GM12872 (cell line): Measurements from ENCODE around the gene PRR16.

Experiments used
- TF ChIP-seq, protein P1 (sequence below): IDR thresholded peaks from 3 replicates; pipeline ENCODE4 v1.5.1; 2011; ENCODE audit warnings: low read depth, mild to moderate bottlenecking, low read length, moderate library complexity; ENCODE audit not compliant: insufficient read depth

PRR16 gene

DNA sequence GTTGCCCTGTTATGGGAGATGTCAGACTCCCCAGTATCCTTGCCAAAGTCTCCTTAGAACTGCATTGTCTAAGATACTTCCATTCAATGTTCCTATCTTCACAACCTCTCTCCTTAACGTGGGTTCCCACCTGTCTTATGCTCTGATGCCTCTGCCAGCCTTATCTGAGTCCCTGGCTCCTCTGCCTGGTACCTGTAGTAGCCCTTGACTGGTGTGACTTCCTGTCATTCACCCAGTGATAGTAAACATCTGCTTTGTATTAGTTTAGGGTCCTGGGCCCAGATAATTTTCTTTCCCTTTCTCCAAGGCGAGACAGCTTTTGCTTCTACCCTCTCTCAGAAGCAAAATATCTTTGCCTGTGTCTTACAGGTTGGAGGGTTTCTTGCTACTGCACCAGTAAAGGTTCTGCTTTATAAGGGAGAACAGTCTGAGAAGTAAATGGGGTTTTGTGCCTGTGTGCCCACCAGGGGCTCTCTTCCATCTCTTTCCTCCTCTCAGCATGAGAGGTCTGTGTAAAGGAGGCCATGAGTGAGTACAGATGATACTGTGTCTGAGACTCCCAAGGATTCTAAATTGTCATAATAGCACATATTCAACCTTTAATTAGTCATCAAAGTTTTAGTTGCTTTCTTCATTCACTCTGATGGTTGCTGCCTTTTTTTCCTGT lies 220.8 kb downstream of the PRR16 start:
- TF ChIP-seq, protein P1, sequence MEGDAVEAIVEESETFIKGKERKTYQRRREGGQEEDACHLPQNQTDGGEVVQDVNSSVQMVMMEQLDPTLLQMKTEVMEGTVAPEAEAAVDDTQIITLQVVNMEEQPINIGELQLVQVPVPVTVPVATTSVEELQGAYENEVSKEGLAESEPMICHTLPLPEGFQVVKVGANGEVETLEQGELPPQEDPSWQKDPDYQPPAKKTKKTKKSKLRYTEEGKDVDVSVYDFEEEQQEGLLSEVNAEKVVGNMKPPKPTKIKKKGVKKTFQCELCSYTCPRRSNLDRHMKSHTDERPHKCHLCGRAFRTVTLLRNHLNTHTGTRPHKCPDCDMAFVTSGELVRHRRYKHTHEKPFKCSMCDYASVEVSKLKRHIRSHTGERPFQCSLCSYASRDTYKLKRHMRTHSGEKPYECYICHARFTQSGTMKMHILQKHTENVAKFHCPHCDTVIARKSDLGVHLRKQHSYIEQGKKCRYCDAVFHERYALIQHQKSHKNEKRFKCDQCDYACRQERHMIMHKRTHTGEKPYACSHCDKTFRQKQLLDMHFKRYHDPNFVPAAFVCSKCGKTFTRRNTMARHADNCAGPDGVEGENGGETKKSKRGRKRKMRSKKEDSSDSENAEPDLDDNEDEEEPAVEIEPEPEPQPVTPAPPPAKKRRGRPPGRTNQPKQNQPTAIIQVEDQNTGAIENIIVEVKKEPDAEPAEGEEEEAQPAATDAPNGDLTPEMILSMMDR, result peak; percentile 26; the same call in 1 of the 3 replicates

DNA sequence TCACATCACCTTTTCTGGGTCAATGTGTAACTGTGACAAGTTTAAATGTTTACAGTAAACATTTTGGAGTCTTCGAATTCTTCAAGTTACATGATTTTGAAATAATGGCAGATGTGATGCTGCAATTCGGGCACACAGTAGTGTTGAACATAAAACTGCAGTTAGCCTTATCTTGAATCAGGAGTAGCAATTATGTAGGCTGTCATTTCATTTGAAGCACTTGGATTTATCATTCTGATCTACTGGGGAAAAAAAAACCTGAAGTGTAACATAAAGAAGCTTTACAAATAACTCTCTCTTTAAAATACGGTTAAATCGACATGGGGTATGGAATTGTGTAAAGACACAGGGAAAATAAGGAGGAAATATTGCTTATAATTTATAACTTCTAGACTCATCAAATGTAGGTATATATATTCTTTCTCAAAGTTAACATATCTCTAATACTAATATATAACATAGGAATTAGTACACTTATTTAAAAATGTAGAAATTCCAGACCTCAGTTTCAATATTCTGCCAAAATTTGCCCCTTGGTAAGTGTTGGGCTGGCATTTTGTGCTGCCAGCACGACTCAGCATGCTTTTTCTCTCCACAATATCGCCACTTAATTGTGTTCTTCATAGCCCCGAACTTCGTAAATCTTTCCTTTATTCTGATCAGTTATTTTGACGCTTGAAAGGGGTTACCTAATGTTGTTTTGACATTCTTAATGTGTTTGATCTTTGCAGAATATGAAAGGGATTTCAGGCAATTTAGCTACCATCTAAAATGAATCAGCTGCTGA lies 226.7 kb downstream of the PRR16 start:
- TF ChIP-seq, protein P1, result no peak

DNA sequence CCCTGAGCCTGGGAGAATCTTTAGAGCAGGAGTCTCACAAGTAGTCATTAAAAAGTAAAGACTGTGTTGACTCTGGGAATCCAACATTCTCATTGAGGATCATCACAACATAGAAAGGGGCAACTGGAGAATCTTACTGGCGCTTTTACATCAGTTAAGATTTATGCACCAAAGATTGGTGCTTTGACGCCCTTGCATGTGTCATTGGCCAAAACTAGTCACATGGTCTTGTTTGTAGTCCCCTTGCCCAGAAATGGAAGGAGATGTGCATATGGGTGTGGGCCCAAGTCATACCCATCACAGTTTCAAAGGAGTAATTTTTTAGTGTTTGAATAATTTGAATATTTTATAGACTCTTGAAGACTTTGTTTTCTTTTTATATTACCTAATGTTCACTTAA lies 228.2 kb downstream of the PRR16 start:
- TF ChIP-seq, protein P1, result no peak

DNA sequence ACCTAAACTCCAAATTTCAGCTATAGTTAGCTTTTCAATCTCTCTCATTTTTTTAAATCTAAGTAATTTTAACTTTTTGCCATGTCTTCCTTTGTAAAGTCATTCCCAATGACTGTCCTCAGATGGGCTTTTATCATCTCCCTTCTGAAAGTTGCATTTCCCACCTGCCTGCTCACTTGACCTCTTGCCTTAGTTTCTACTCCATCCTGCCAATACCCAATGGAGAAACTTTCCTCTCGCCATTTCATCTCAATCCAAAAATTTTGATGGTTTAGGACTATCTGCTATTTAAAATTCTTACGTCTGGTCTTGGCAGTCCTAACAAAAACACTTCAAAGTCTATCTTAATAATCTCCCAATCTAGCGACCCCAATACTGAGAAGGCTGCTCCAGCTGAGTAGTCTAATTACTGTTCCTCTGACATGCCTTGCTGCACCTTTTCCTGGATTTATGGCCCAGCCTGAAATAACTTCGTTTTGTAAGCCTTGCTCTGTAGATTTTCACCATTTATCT lies 231.3 kb downstream of the PRR16 start:
- TF ChIP-seq, protein P1, result no peak

DNA sequence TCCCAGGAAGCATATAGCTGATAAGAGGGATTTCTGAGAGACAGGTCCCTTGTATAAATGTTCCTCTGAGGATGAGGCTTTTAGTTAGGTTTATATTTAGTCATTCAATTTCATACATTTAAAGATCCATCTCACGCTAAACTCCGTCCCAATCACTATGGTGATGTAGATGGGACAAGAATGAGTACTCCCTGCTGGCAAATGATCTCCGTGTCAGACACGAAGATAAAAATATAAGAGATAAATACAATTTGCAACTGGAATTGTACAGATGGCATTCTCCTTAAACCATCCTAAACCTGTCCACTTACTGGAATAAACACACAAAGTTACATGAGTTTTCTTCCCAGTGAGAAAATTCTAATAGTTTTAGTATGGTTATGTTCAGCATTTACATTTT lies 233.0 kb downstream of the PRR16 start:
- TF ChIP-seq, protein P1, result no peak

DNA sequence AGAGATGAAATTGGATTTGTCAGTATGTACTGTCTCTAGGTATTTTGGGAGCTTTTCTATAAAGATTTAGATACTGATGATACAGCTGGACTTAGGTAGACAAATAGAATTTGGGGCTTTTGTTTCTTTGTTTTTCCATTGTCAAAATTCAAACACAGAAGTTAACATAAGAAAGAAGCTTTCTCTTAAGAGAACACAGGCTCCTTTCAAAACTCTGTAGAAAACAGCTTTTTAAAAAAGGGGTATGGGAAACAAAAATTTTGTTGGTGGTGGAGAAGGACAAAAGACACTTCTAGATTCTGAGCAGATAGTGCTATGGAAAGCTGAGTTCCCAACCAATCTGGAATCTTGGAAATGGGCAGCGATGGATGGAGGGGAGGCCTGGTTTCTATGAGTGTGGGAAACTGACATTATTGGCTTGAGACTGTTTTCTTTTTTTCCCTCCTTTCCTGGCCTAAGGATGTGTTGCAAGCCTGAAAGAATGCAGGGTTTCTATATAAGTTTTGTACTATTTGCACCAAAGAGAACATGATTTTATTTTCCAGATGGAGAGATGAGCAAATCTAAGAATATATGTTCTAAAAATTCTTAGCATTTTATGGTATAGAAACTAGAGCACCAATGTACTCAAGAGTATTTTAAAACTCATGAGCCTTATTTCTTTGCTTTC lies 240.0 kb downstream of the PRR16 start:
- TF ChIP-seq, protein P1, result no peak

DNA sequence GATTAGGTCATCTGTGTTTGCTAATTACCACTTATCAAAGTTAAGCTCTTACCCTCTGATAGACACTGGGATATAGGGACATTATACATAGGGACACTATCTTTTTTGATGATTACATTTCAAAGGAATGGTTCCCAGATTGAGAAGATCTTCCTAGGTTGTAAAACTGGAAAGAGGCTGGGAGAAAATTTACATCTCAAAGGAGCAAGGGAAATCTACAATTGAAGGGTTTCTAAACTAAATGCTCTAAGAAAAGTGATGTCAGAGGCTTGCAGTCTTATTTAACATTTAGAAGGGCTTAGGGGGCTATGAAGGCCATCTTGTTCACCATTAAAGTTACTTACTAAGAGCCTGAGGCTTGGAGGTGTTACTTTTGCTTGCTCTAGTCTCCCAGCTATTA lies 242.8 kb downstream of the PRR16 start:
- TF ChIP-seq, protein P1, result no peak
